A549 treated with DMSO at 1 μM for 4 hours (cell line): ENCODE results near the gene PHB1. TPM values are rescaled to one million over a fixed set of nuclear protein-coding genes. Genes with fewer than 3 reads are reported as not detected.

Source experiments
- total RNA-seq: library from RNA; stranded (reverse); fragments of 200-300 nt; extraction: Qiagen RNA extraction; gene quantifications from 5 replicates; pipeline ENCODE4 v1.2.3, GENCODE V29; 2022; ENCODE audit warnings: low read depth

The PHB1 gene
- total RNA-seq, result 326 to 464 TPM (median 430 TPM) in 5 replicates

GRCh38 chr17:49414622-49415350 lies at the start of gene PHB1:
Gene PHB1, minus strand, starts transcription at chr17:49414882. Its CDS starts 1,618 bp downstream, at chr17:49413264.

DNA sequence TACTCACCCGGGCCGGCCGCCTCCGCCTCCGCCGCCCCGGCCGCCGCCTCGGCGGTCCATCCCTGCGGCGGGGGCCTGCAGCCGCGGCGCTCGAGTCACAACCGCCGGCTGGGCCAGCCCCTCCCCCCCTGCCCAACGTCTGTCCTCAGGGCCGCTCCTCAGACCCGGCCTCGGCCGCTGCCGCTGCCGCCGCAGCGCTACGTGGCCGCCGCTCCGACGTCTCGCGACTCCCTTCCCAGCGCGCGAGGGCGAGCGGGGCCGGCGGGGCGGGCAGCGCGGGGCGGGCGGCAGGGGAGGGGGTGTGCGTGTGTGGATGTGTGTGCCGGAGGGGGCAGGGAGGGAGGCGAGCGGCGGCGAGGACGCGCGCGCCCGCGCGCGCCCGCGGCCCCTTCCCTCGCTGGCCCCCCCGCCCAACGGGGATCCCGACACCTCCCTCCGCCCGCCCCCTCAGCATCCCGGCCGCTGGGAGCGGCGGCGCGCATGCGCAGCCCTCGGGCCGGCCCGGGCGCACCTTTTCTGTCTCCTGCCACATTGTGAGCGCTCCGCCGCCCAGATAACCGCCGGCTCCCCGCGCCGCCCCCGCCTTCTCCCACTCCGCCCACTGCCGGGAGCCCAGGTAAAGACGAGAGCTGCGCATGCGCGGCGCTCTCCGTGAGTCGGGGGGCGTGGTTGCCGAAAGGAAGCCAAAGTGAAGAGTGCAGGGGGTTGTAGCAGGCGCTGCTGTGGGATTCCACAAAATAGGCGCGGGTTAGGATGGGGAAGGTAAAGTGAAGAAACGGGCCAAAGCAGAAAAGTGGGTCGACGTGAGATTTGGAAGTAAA lies 52.6 kb downstream of the PHB1 start, which contains the start of gene ZNF652:
ZNF652 (minus strand) TSS at position 349 of the 821 bp plus-strand sequence. CDS start 44,525 bp downstream, outside the sequence.

Other genes starting within 250 kb of the PHB1 start
- 0.18 to 0.38 TPM (median 0.25 TPM) in 5 replicates for gene GNGT2, start 204.3 kb downstream of the PHB1 start, total RNA-seq
- gene ABI3, start 204.2 kb downstream of the PHB1 start, total RNA-seq, result 0.11 to 0.12 TPM in 2 of 5 replicates, not detected in the others
- 0.48 to 1.1 TPM (median 0.63 TPM) in 5 replicates for gene PHOSPHO1, start 184.1 kb downstream of the PHB1 start, total RNA-seq
- 7.4 to 8.6 TPM (median 8.2 TPM) in 5 replicates for gene ZNF652, start 52.6 kb downstream of the PHB1 start, total RNA-seq
- gene NGFR, start 80.4 kb upstream of the PHB1 start, total RNA-seq, result 0.52 to 0.83 TPM (median 0.66 TPM) in 5 replicates
- 0.20 to 0.46 TPM (median 0.29 TPM) in 5 replicates for gene NXPH3, start 161.0 kb upstream of the PHB1 start, total RNA-seq